Measurements from ENCODE around the gene METTL25B. TPM values are rescaled to one million over a fixed set of nuclear protein-coding genes. Genes with fewer than 3 reads are reported as not detected.

The METTL25B gene
- total and polyA plus RNA-seq, 10 of the 15 experiments (the other 5 are each of a cell fraction or from before 2014, with no cell fraction given), result 5.9 to 25.2 (median 13.5) TPM

- TF ChIP-seq ELK1 (IDR thresholded peaks at IDR 0.05; ENCODE audit: low read depth, low read length), result no peak
- TF ChIP-seq, protein P1, sequence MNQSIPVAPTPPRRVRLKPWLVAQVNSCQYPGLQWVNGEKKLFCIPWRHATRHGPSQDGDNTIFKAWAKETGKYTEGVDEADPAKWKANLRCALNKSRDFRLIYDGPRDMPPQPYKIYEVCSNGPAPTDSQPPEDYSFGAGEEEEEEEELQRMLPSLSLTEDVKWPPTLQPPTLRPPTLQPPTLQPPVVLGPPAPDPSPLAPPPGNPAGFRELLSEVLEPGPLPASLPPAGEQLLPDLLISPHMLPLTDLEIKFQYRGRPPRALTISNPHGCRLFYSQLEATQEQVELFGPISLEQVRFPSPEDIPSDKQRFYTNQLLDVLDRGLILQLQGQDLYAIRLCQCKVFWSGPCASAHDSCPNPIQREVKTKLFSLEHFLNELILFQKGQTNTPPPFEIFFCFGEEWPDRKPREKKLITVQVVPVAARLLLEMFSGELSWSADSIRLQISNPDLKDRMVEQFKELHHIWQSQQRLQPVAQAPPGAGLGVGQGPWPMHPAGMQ (IDR thresholded peaks at IDR 0.05; ENCODE audit: borderline replicate concordance), result no peak
- TF ChIP-seq PAX5 (IDR thresholded peaks at IDR 0.05; ENCODE audit: borderline replicate concordance, low read depth, low read length), result no peak
- TF ChIP-seq CBX3 (IDR thresholded peaks at IDR 0.05; ENCODE audit: borderline replicate concordance, low read depth), result no peak
- no peak for TF ChIP-seq RFX5 (IDR thresholded peaks at IDR 0.05; ENCODE audit: low read depth, low read length)
- TF ChIP-seq, protein P2, sequence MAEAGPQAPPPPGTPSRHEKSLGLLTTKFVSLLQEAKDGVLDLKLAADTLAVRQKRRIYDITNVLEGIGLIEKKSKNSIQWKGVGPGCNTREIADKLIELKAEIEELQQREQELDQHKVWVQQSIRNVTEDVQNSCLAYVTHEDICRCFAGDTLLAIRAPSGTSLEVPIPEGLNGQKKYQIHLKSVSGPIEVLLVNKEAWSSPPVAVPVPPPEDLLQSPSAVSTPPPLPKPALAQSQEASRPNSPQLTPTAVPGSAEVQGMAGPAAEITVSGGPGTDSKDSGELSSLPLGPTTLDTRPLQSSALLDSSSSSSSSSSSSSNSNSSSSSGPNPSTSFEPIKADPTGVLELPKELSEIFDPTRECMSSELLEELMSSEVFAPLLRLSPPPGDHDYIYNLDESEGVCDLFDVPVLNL (IDR thresholded peaks at IDR 0.05; ENCODE audit: low read depth, low read length), result peak; percentile 55
- TF ChIP-seq PKNOX1 (IDR thresholded peaks at IDR 0.05), result 0 out of 2 replicates have a peak, but pooled peaks have one; percentile 29
- no peak for TF ChIP-seq FOXM1 (IDR thresholded peaks at IDR 0.05; ENCODE audit: low read depth, low read length)
- TF ChIP-seq SUZ12 (IDR thresholded peaks at IDR 0.05; ENCODE audit: unreplicated experiment), result no peak
- no peak for TF ChIP-seq IRF4 (IDR thresholded peaks at IDR 0.05; ENCODE audit: low read depth, low read length)
- TF ChIP-seq BACH1 (IDR thresholded peaks at IDR 0.05; ENCODE audit: borderline replicate concordance), result peak; percentile 69; the same call in 1 of the 2 replicates
- TF ChIP-seq, protein P3, sequence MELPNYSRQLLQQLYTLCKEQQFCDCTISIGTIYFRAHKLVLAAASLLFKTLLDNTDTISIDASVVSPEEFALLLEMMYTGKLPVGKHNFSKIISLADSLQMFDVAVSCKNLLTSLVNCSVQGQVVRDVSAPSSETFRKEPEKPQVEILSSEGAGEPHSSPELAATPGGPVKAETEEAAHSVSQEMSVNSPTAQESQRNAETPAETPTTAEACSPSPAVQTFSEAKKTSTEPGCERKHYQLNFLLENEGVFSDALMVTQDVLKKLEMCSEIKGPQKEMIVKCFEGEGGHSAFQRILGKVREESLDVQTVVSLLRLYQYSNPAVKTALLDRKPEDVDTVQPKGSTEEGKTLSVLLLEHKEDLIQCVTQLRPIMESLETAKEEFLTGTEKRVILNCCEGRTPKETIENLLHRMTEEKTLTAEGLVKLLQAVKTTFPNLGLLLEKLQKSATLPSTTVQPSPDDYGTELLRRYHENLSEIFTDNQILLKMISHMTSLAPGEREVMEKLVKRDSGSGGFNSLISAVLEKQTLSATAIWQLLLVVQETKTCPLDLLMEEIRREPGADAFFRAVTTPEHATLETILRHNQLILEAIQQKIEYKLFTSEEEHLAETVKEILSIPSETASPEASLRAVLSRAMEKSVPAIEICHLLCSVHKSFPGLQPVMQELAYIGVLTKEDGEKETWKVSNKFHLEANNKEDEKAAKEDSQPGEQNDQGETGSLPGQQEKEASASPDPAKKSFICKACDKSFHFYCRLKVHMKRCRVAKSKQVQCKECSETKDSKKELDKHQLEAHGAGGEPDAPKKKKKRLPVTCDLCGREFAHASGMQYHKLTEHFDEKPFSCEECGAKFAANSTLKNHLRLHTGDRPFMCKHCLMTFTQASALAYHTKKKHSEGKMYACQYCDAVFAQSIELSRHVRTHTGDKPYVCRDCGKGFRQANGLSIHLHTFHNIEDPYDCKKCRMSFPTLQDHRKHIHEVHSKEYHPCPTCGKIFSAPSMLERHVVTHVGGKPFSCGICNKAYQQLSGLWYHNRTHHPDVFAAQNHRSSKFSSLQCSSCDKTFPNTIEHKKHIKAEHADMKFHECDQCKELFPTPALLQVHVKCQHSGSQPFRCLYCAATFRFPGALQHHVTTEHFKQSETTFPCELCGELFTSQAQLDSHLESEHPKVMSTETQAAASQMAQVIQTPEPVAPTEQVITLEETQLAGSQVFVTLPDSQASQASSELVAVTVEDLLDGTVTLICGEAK (IDR thresholded peaks at IDR 0.05; ENCODE audit: borderline replicate concordance), result no peak; the same call in 1 of the 2 replicates
- TF ChIP-seq BMI1 (IDR thresholded peaks at IDR 0.05; ENCODE audit: borderline replicate concordance), result no peak
- TF ChIP-seq RBBP5 (conservative IDR thresholded peaks at IDR 0.05), result no peak
- TF ChIP-seq EZH2 (IDR thresholded peaks at IDR 0.05; ENCODE audit: borderline replicate concordance, control insufficient read depth, low read depth, low read length), result no peak
- TF ChIP-seq ATF7 (IDR thresholded peaks at IDR 0.05; ENCODE audit: low read depth), result no peak
- TF ChIP-seq ZNF274 (IDR thresholded peaks at IDR 0.05; ENCODE audit: insufficient read depth, insufficient read length), result no peak
- no peak for TF ChIP-seq E2F8 (IDR thresholded peaks at IDR 0.05; ENCODE audit: low read depth, partially characterized antibody)
Measured at GRCh38 chr1:156751757-156752481, 23.6 kb downstream of the METTL25B start (continued).

Data from GM12878 (cell line).